ENCODE data around the gene PIK3R6.

PIK3R6 gene

DNA sequence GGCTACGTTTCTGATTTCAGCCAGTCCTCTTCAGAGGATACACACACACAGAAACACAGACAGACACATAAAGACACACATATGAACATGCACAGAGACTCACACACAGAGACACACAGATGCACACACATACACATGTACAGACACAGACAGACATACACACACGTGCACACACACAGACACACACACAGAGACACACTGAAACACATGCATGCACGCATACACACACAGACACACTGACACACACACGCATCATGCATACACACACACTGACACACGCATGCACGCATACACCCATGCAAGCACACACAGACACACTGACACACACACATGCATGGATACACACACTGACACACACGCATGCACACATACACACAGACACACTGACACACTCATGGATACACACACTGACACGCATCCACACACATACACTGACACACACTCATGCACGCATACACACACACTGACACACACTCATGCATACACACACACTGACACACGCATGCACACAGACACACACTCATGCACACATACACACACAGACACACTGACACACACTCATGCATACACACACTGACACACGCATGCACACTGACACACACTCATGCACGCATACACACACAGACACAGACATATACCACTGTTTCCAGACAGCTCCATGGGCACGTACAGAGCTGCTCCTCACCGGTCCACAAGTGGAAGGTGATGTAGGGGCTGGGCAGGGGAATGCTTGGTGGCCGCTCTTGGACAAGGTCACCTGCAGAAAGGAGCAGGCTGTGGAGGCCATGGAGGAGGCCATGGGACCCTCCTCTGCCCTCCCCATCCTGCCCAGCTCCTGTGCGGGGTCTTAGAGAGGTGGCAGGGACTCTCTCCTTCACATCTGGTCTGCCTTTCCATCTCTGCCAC is 38.2 kb downstream of the PIK3R6 start:
- TF ChIP-seq CEBPB (IDR thresholded peaks at IDR 0.05) = no peak
- TF ChIP-seq TEAD4 (IDR thresholded peaks at IDR 0.05) = no peak
- TF ChIP-seq, protein P1, sequence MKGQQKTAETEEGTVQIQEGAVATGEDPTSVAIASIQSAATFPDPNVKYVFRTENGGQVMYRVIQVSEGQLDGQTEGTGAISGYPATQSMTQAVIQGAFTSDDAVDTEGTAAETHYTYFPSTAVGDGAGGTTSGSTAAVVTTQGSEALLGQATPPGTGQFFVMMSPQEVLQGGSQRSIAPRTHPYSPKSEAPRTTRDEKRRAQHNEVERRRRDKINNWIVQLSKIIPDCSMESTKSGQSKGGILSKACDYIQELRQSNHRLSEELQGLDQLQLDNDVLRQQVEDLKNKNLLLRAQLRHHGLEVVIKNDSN (IDR thresholded peaks at IDR 0.05) = no peak
- TF ChIP-seq ZBTB7A (IDR thresholded peaks at IDR 0.05; ENCODE audit: low read depth) = no peak
- TF ChIP-seq EP300 (IDR thresholded peaks at IDR 0.05; ENCODE audit: borderline replicate concordance) = no peak
- TF ChIP-seq EGR1 (IDR thresholded peaks at IDR 0.05) = no peak
- no peak for TF ChIP-seq YY1 (IDR thresholded peaks at IDR 0.05; ENCODE audit: low read depth)
- no peak for TF ChIP-seq NFIC (IDR thresholded peaks at IDR 0.05)

DNA sequence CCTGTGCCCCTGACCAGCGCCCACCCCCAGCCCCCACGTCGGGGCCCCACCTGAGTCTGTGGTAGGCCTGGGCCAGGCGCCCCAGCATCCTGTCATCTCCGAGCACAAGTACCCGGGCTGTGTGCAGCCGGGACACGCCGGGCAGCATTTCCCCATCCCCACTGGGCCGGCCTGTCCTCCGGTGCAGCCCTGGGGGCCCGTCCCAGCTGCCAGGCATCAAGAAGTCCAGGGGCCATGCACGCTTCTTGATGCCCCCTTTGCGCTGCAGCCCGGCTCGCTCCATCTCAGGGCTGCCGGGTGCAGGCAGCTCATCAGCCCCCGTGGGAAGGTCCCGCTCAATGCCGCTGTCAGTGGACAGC is 39.0 kb downstream of the PIK3R6 start:
- TF ChIP-seq CREB1 (IDR thresholded peaks at IDR 0.05; ENCODE audit: low read depth) (no peak), YY1 (IDR thresholded peaks at IDR 0.05; ENCODE audit: low read depth) (no peak), TAF1 (IDR thresholded peaks at IDR 0.05; ENCODE audit: low read depth) (no peak), FOXM1 (IDR thresholded peaks at IDR 0.05; ENCODE audit: borderline replicate concordance, low read depth) (no peak), ZBTB7A (IDR thresholded peaks at IDR 0.05; ENCODE audit: low read depth) (no peak), TEAD4 (IDR thresholded peaks at IDR 0.05) (no peak), TCF12 (IDR thresholded peaks at IDR 0.05; ENCODE audit: low read depth) (no peak), NFIC (IDR thresholded peaks at IDR 0.05) (no peak), CEBPB (IDR thresholded peaks at IDR 0.05) (no peak), RAD21 (IDR thresholded peaks at IDR 0.05; ENCODE audit: low read depth) (no peak), EGR1 (IDR thresholded peaks at IDR 0.05) (no peak), EP300 (IDR thresholded peaks at IDR 0.05; ENCODE audit: borderline replicate concordance) (no peak)
- TF ChIP-seq, protein P1 (IDR thresholded peaks at IDR 0.05) = no peak
- TF ChIP-seq, protein P2, sequence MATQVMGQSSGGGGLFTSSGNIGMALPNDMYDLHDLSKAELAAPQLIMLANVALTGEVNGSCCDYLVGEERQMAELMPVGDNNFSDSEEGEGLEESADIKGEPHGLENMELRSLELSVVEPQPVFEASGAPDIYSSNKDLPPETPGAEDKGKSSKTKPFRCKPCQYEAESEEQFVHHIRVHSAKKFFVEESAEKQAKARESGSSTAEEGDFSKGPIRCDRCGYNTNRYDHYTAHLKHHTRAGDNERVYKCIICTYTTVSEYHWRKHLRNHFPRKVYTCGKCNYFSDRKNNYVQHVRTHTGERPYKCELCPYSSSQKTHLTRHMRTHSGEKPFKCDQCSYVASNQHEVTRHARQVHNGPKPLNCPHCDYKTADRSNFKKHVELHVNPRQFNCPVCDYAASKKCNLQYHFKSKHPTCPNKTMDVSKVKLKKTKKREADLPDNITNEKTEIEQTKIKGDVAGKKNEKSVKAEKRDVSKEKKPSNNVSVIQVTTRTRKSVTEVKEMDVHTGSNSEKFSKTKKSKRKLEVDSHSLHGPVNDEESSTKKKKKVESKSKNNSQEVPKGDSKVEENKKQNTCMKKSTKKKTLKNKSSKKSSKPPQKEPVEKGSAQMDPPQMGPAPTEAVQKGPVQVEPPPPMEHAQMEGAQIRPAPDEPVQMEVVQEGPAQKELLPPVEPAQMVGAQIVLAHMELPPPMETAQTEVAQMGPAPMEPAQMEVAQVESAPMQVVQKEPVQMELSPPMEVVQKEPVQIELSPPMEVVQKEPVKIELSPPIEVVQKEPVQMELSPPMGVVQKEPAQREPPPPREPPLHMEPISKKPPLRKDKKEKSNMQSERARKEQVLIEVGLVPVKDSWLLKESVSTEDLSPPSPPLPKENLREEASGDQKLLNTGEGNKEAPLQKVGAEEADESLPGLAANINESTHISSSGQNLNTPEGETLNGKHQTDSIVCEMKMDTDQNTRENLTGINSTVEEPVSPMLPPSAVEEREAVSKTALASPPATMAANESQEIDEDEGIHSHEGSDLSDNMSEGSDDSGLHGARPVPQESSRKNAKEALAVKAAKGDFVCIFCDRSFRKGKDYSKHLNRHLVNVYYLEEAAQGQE (IDR thresholded peaks at IDR 0.05; ENCODE audit: low read depth) = no peak
- TF ChIP-seq, protein P3, sequence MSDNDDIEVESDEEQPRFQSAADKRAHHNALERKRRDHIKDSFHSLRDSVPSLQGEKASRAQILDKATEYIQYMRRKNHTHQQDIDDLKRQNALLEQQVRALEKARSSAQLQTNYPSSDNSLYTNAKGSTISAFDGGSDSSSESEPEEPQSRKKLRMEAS (IDR thresholded peaks at IDR 0.05) = no peak

DNA sequence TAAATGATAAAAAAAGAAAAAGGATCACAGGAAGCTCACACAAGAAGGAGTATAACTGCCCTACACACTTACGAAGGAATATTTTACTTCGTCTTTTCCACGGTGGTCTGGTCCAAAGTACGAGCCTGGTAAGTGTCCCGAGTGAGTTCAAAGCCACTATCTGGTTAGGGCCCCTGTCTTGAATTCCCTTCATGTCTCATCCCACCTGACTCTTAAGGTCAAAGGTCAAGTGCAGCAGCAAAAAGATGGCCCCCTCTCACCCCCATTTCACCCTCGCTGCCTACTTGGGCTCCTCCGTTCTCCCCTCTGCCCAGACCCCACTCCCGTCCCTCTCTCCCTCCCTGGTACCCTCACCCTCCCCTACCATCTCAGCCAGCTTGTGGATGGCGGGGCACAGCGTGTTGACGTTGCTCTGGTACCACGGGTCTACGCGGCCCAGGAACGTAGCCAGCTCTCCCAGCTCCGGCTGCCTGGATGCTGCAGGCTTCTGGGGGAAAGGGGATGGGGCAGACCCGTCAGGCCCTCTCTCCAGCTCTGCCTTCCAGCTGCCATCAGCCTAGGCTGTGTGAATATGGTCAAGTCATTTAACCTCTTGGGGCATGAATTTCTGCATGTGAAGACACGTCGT is 40.6 kb downstream of the PIK3R6 start:
- TF ChIP-seq YY1 (IDR thresholded peaks at IDR 0.05; ENCODE audit: low read depth) (no peak), EGR1 (IDR thresholded peaks at IDR 0.05) (no peak), ZBTB7A (IDR thresholded peaks at IDR 0.05; ENCODE audit: low read depth) (no peak)
- TF ChIP-seq, protein P3 (IDR thresholded peaks at IDR 0.05) = no peak

DNA sequence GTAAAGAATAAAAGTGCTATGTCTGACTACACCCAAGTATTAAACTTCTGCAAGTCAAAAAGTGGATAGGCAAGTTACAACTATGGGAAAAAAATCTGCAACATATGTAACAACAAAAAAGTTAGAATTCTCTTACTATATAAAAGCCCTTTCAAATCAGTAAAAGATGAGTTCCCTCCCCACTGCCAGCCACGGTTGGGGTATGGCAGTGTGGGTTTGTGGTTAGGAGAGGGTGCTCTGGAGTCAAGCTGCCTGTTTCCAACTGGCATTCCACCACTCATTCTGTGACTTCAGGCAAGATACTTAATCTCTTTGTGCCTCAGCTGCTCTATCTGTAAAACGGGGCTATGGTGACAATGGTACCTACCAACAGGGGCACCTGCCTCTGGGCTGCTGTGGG is 41.7 kb downstream of the PIK3R6 start:
- TF ChIP-seq ZBTB7A (IDR thresholded peaks at IDR 0.05; ENCODE audit: low read depth) = no peak
- TF ChIP-seq, protein P1 (IDR thresholded peaks at IDR 0.05) = no peak
- TF ChIP-seq YY1 (IDR thresholded peaks at IDR 0.05; ENCODE audit: low read depth) = no peak
- no peak for TF ChIP-seq NFIC (IDR thresholded peaks at IDR 0.05)
- TF ChIP-seq, protein P2 (IDR thresholded peaks at IDR 0.05; ENCODE audit: low read depth) = no peak
- no peak for TF ChIP-seq EGR1 (IDR thresholded peaks at IDR 0.05)

DNA sequence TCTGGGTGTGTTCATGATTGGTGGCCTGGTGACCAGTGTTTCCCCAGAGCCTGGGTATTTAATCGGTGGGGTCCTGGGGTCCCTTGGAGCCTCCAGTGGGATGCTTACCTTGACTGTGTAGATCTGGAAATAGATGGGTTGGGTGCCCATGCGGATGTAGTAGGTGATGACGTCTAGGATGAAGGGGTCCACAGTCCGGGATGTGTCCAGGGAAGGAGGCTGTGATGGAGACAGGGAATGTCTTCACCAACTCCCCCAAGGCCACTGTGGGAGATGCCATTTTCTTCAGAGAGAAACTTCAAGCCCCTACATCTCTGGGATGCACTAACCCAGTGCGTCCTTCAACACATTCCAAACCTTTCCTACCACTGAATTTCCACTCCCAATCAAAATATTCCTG is 44.2 kb downstream of the PIK3R6 start:
- no peak for TF ChIP-seq NFIC (IDR thresholded peaks at IDR 0.05)

Measured in Ishikawa (cell line).